Keratinocyte (primary cell): ENCODE results near the gene UBE2K.

Source experiments
- EZH2 ChIP-seq: IDR thresholded peaks from one replicate; pipeline ENCODE4 v1.6.1; 2012; ENCODE audit warnings: inconsistent platforms, mild to moderate bottlenecking, low read length, moderate library complexity
- TF ChIP-seq, protein P1 (sequence below), 3 experiments: IDR thresholded peaks in 1 of 3; conservative IDR thresholded peaks in 1 of 3; optimal IDR thresholded peaks in 1 of 3; 2 replicates in 2 of 3; 3 replicates in 1 of 3; pipeline versions ENCODE3 to v1.5.1; 2011; ENCODE audit warnings: low read length in 3 of 3, mild to moderate bottlenecking in 3 of 3, moderate library complexity in 2 of 3, control low read depth in 1 of 3, inconsistent platforms in 1 of 3; ENCODE audit not compliant: insufficient read depth in 2 of 3; ENCODE audit errors: extremely low read depth in 1 of 3

DNA sequence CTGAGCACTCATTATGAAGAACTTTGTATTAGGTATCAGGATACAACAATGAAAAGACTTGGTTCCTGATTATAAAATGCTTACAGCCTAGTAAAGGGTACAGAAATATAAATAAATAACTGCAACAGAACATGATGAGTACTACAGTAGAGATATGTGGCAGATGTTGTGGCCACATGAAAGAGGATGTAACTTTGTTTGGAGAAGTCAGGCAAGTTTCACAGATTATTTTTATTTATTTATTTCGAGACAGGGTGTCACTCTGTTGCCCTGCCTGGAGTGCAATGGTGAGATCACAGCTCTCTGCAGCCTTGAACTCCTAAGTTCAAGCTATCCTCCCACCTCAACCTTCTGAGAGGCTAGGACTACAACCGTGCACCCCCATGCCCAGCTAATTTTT lies 15.8 kb upstream of the UBE2K start:
- TF ChIP-seq, protein P1, sequence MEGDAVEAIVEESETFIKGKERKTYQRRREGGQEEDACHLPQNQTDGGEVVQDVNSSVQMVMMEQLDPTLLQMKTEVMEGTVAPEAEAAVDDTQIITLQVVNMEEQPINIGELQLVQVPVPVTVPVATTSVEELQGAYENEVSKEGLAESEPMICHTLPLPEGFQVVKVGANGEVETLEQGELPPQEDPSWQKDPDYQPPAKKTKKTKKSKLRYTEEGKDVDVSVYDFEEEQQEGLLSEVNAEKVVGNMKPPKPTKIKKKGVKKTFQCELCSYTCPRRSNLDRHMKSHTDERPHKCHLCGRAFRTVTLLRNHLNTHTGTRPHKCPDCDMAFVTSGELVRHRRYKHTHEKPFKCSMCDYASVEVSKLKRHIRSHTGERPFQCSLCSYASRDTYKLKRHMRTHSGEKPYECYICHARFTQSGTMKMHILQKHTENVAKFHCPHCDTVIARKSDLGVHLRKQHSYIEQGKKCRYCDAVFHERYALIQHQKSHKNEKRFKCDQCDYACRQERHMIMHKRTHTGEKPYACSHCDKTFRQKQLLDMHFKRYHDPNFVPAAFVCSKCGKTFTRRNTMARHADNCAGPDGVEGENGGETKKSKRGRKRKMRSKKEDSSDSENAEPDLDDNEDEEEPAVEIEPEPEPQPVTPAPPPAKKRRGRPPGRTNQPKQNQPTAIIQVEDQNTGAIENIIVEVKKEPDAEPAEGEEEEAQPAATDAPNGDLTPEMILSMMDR (optimal IDR thresholded peaks at IDR 0.05 in 1 of 3, IDR thresholded peaks at IDR 0.05 in 1 of 3, conservative IDR thresholded peaks at IDR 0.05 in 1 of 3; ENCODE audit: extremely low read depth in 1 of 3, insufficient read depth in 2 of 3, low read length in 3 of 3): no peak
- TF ChIP-seq EZH2: no peak
